Testis (tissue), 3 donors: ENCODE results near the gene C3orf22. TPM values are rescaled to one million over a fixed set of nuclear protein-coding genes. Genes with fewer than 3 reads are reported as not detected.

Experiments
- DNase-seq: peaks from one replicate; pipeline ENCODE4 v3.0.0-alpha.2; 2019
- H3K27ac ChIP-seq, 2 donors: fragments of 200-600 bp; sonication (generic); one replicate each; pipeline ENCODE4 v1.5.1; 2019
- H3K27me3 ChIP-seq: fragments of 200-600 bp; sonication (generic); one replicate; pipeline ENCODE4 v1.5.1; 2019
- H3K36me3 ChIP-seq: fragments of 200-600 bp; sonication (generic); one replicate; pipeline ENCODE4 v1.5.1; 2017; ENCODE audit warnings: low read depth; ENCODE audit errors: missing control alignments
- H3K4me1 ChIP-seq: fragments of 200-600 bp; sonication (generic); one replicate; pipeline ENCODE4 v1.5.1; 2019
- H3K4me3 ChIP-seq, 2 donors: fragments of 200-600 bp; sonication (generic); one replicate each; pipeline ENCODE4 v1.5.1; 2017 to 2019
- H3K9me3 ChIP-seq: fragments of 200-600 bp; sonication (generic); one replicate; pipeline ENCODE4 v1.5.1; 2017
- POLR2A ChIP-seq: fragments of 450-650 bp; IDR thresholded peaks from one replicate; pipeline ENCODE4 v1.6.1; 2017; ENCODE audit warnings: antibody characterized with exemption, mild to moderate bottlenecking, moderate library complexity
- WGBS, 2 donors: methylation state at CpG; one replicate each; pipeline ENCODE4 v1.1.5; 2018; 5-methylcytosine and 5-hydroxymethylcytosine counted together
- intact Hi-C: fragments of 100-400 bp; cut with DNase I; formaldehyde crosslinking; loops from one replicate; pipeline ENCODE4 v1.15.1; 2023; ENCODE audit warnings: low total_unique reads
- polyA plus RNA-seq: library from polyadenylated mRNA; stranded (reverse); fragments of 350-450 nt; fragmentation: Illumina TruSeq; extraction: RNeasy Lipid Tissue Mini Kit (QIAGEN cat#74804); gene quantifications from one replicate; pipeline ENCODE4 v1.2.3, GENCODE V29; 2014; ENCODE audit warnings: low read depth, low replicate concordance; ENCODE audit not compliant: insufficient read depth
- total RNA-seq, 2 donors: library from RNA; depleted of rRNA; stranded (reverse); fragments of >200 nt; gene quantifications; one replicate each; pipeline ENCODE4 v1.2.3, GENCODE V29; 2016
- TF ChIP-seq, protein P1 (sequence below), 3 experiments: fragments of 450-650 bp in 2 of 3; fragments of 200-600 bp in 1 of 3; sonication (generic) in 1 of 3; IDR thresholded peaks; one replicate each; pipeline ENCODE4 v1.5.1; 2016 to 2019; ENCODE audit warnings: antibody characterized with exemption in 3 of 3, mild to moderate bottlenecking in 2 of 3, moderate library complexity in 1 of 3

Gene C3orf22
- total and polyA plus RNA-seq, 3 donors from 2014 or later, result 33.0 to 61.4 (median 42.2) TPM

DNA sequence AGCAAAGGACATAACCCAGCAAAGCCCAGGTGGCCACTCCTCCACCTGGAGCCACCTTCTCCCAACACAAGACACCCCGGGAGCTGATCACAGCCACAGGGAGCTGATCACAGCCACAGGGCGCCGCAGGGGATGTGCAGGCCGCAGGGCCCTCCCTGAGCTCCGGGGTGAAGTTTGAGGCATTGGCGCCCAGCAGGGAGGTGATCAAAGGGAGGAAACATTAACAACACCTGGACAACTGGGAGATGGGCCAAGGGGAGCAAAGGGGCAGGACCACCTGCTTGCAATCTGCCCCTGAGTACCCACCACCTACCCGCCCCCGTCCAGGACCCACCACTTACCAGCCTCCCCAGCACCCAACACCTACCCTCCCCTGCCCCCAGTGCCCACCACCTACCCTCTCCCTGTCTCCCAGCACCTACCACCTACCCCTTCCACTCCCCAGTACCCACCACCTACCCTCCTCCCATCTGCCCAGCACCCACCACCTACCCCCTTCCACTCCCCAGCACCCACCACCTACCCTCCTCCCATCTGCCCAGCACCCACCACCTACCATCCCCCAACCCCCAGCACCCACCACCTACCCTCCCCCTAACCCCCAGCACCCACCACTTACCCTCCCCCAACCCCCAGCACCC, 43.5 kb downstream of the C3orf22 start:
- 92 to 98% methylated on average over 6 to 8 of the region's 8 CpGs for WGBS, 2 donors
- peaks cover 7% of the 10 kb centered on the region for H3K4me1 ChIP-seq
- no peaks in the 10 kb centered on the region for H3K36me3 ChIP-seq
- H3K4me3 ChIP-seq, result no peak overlapping the region
- no peaks in the 10 kb centered on the region for H3K9me3 ChIP-seq
- TF ChIP-seq, protein P1, sequence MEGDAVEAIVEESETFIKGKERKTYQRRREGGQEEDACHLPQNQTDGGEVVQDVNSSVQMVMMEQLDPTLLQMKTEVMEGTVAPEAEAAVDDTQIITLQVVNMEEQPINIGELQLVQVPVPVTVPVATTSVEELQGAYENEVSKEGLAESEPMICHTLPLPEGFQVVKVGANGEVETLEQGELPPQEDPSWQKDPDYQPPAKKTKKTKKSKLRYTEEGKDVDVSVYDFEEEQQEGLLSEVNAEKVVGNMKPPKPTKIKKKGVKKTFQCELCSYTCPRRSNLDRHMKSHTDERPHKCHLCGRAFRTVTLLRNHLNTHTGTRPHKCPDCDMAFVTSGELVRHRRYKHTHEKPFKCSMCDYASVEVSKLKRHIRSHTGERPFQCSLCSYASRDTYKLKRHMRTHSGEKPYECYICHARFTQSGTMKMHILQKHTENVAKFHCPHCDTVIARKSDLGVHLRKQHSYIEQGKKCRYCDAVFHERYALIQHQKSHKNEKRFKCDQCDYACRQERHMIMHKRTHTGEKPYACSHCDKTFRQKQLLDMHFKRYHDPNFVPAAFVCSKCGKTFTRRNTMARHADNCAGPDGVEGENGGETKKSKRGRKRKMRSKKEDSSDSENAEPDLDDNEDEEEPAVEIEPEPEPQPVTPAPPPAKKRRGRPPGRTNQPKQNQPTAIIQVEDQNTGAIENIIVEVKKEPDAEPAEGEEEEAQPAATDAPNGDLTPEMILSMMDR (IDR thresholded peaks at IDR 0.05), result no peak
- TF ChIP-seq POLR2A, result no peak
- DNase-seq, result no peak
- intact Hi-C loops, result no loop called here
- no peak overlapping the region for H3K27ac ChIP-seq
- H3K27me3 ChIP-seq, result no peaks in the 10 kb centered on the region

DNA sequence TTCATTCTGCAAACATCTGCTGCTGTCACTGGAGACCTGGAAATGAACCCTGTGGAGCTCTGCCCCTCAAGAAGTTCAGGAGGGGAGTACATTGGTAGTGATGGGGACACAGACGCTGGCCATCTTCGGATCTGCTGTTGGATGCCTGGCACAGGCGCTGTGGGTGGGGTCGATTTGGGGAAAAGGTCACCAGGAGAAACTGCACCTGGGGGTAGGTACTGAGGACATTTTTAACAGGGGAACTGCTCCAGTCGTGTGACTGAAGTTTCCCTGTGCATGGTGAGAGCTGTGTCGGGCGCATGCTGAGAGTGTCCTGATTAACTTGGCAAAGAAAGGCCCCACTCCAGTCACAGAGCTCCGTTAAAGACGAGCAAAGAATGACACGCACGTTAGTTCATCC, 44.6 kb downstream of the C3orf22 start:
- DNase-seq, result no peak
- 90 to 92% methylated on average over 11 of the region's 11 CpGs for WGBS, 2 donors
- Histone ChIP-seq H3K4me3 (no peak overlapping the region), H3K27me3 (no peaks in the 10 kb centered on the region), H3K27ac (no peak overlapping the region), H3K4me1 (peaks cover 11% of the 10 kb centered on the region), H3K9me3 (no peaks in the 10 kb centered on the region), H3K36me3 (no peaks in the 10 kb centered on the region)
- intact Hi-C loops, result no loop called here
- TF ChIP-seq, protein P1 (IDR thresholded peaks at IDR 0.05), result no peak
- TF ChIP-seq POLR2A, result no peak

DNA sequence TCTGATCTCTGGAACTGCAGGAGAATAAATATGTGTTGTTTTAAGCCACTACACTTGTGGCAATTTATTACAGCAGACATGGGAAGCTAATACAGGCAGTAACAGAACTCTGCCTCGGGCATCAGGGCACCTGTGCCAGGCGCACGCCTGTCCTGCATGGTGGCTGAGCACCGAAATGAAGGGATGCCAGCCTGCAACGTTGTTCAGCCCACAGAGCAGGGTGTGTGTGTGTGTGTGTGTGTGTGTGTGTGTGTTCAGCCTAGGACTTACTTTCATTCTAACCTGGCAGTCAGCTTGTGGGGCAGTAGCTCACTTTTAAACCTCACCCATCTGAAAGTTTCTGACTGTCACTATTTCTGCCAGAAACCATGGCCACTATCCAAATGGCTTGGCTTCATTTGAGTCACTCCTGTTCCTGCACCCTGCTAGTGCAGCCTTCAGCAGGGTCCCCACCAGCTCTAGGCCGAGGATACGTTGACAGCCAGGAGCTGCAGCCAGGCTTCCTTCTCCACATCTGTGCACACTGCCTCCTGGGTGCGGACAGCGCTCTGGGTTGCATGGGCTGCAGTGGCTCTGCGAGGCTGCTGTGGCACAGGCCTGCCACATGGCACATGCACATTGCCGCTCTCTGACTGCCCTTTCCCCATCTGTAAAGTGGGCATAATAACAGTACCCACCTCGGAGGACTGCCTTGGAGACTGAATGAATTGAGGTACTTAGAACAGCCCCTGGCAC, 45.6 kb downstream of the C3orf22 start:
- no peaks in the 10 kb centered on the region for H3K36me3 ChIP-seq
- DNase-seq, result no peak
- WGBS, 2 donors, result 82 to 88% methylated on average over 12 of the region's 12 CpGs
- H3K4me3 ChIP-seq, result no peak overlapping the region
- peaks cover 11% of the 10 kb centered on the region for H3K4me1 ChIP-seq
- intact Hi-C loops, result no loop called here
- no peaks in the 10 kb centered on the region for H3K9me3 ChIP-seq
- H3K27me3 ChIP-seq, result no peaks in the 10 kb centered on the region
- TF ChIP-seq, protein P1 (IDR thresholded peaks at IDR 0.05), result no peak
- no peak overlapping the region for H3K27ac ChIP-seq

DNA sequence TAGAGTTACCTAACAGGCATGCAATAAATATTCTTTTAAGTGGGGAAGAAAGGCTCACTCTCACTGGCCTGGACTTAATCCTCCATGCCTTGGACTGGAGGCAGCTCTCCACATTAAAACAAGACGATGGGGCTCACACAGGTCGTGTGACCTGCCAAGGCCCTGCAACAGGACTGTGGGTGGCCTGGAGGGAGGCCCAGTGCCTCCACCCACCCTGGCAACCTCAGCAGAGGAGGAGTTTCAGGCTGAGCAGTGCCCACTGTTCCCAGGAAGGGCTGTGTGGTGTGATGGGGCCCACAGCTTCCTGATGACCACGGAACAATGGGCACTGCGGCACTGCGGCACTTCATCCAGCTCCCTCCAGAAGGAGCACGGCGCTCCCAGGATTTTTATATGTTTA, 46.7 kb downstream of the C3orf22 start:
- Histone ChIP-seq H3K27ac (no peak overlapping the region), H3K9me3 (no peaks in the 10 kb centered on the region), H3K4me3 (no peak overlapping the region), H3K4me1 (peaks cover 11% of the 10 kb centered on the region), H3K36me3 (no peaks in the 10 kb centered on the region), H3K27me3 (no peaks in the 10 kb centered on the region)
- DNase-seq, result no peak
- intact Hi-C loops, result no loop called here
- 64 to 74% methylated on average over 7 of the region's 7 CpGs for WGBS, 2 donors
- no peak for TF ChIP-seq POLR2A
- TF ChIP-seq, protein P1 (IDR thresholded peaks at IDR 0.05), result no peak
